GM21737 (cell line): Measurements from ENCODE around the gene ENPP5.

Source experiments
- ATAC-seq: cut with Tn5 transposase; IDR thresholded peaks from one replicate; pipeline ENCODE4 v1.9.1; 2021; ENCODE audit warnings: mild to moderate bottlenecking, moderate library complexity; ENCODE audit not compliant: unreplicated experiment

The ENPP5 gene

GRCh38 chr6:46115634-46116033 lies 55.1 kb downstream of the ENPP5 start:
- ATAC-seq: no peak

DNA sequence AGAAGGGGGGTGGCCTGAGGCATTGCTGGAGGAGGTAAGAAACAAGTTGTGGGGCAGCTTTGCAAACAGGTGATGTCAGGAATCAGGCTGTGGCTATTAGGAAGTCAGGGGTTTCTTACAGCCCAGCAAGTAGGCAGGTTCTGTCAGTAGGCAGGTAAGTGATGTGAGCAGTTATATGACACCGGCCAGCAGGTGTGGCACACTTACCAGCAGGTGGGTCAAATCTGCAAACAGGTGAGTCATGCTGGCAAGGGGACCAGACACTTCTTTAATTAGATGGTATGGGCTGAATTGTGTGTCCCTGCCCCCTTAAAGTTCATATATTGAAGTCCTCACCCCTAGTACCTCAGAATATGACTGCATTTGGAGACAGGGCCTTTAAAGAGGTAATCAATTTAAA lies 57.4 kb downstream of the ENPP5 start:
- no peak for ATAC-seq
